Nephron (organoid): ENCODE results near the gene SNRPB.

Experiments used
- H3K27ac Mint-ChIP-seq, 3 experiments: 2 replicates each; pipeline ENCODE4 v1.8.0; 2020; ENCODE audit warnings: mixed read lengths in 3 of 3, mild to moderate bottlenecking in 2 of 3, moderate library complexity in 1 of 3
- H3K27me3 Mint-ChIP-seq: 2 replicates; pipeline ENCODE4 v1.8.0; 2021; ENCODE audit warnings: low read depth, mild to moderate bottlenecking, moderate library complexity, mixed read lengths
- H3K36me3 Mint-ChIP-seq: 2 replicates; pipeline ENCODE4 v1.8.0; 2020; ENCODE audit warnings: low read depth, mixed read lengths
- H3K4me1 Mint-ChIP-seq: 2 replicates; pipeline ENCODE4 v1.8.0; 2020; ENCODE audit warnings: mixed read lengths
- H3K4me3 Mint-ChIP-seq, 3 experiments: 2 replicates each; pipeline ENCODE4 v1.8.0; 2020; ENCODE audit warnings: mild to moderate bottlenecking in 3 of 3, mixed read lengths in 3 of 3, moderate library complexity in 2 of 3
- H3K9me3 Mint-ChIP-seq: 2 replicates; pipeline ENCODE4 v1.8.0; 2020; ENCODE audit warnings: mixed read lengths
- TF ChIP-seq, protein P1 (sequence below), 3 experiments: fragments of 200-600 bp; sonication (generic); IDR thresholded peaks; one replicate each; pipeline ENCODE4 v1.5.0; 2021; ENCODE audit warnings: antibody characterized with exemption in 3 of 3; ENCODE audit not compliant: unreplicated experiment in 3 of 3

SNRPB gene

DNA sequence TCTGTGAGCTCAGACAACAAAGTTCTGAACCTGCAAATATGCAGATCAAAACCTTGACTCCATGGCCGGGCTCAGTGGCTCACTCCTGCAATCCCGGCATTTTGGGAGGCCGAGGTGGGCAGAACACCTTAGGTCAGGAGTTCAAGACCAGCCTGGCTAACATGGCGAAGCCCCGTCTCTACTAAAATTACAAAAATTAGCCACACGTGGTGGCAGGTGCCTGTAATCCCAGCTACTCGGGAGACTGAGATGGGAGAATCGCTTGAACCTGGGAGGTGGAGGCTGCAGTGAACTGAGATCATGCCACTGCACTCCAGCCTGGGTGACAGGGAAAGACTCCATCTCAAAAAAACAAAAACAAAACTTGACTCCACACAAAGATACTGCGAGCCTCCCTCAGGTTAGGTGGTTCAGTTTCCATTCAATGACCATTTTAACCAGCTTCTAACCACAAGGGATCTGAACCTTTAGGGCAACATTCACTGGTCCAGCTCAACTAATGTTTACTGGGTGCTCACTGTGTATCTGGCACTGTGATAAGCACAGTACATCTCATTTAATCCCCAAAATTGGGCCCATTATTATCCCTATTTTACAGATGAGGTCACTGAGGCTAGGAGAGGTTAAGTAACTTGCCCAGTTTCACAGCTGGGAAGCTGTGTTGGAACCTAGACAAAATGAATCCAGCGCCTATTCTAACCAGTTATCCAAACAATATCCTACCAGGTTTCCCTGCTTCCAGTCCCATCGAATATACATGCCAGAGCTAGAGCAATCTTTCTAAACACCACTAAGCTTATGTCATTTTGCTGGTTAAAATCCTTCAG is 1.8 kb downstream of the SNRPB start:
- Mint-ChIP-seq H3K27ac (peak overlapping the region in 1 of 3 experiments; percentile 99), H3K4me1 (peaks cover 35% of the 10 kb centered on the region), H3K9me3 (no peaks in the 10 kb centered on the region), H3K27me3 (no peaks in the 10 kb centered on the region), H3K36me3 (peaks cover 59% of the 10 kb centered on the region), H3K4me3 (peak overlapping the region; percentile 99 to 100 (median 99))
- TF ChIP-seq, protein P1, sequence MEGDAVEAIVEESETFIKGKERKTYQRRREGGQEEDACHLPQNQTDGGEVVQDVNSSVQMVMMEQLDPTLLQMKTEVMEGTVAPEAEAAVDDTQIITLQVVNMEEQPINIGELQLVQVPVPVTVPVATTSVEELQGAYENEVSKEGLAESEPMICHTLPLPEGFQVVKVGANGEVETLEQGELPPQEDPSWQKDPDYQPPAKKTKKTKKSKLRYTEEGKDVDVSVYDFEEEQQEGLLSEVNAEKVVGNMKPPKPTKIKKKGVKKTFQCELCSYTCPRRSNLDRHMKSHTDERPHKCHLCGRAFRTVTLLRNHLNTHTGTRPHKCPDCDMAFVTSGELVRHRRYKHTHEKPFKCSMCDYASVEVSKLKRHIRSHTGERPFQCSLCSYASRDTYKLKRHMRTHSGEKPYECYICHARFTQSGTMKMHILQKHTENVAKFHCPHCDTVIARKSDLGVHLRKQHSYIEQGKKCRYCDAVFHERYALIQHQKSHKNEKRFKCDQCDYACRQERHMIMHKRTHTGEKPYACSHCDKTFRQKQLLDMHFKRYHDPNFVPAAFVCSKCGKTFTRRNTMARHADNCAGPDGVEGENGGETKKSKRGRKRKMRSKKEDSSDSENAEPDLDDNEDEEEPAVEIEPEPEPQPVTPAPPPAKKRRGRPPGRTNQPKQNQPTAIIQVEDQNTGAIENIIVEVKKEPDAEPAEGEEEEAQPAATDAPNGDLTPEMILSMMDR (IDR thresholded peaks at IDR 0.05; ENCODE audit: unreplicated experiment in 3 of 3), result no peak

DNA sequence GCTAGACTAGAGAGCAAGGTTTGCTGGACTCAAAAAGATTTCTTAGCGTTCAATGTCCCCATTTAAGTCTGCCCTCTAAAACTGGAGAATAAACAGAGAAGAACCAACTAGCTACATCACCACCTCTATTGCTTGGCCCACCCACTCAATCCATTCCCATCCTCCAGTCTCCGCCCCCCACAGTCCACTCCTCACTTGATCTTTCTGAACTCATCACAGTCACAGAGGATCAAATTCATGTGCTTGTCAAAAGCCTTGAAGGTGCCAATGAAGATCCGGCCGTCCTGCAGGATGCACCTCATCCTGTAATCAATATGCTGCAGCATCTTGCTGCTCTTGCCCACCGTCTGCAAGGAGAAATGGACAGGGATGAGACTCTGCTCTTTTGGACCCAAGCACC is 3.2 kb downstream of the SNRPB start:
- H3K27ac Mint-ChIP-seq, result peak overlapping the region in 1 of 3 experiments; percentile 7
- TF ChIP-seq, protein P1 (IDR thresholded peaks at IDR 0.05; ENCODE audit: unreplicated experiment in 3 of 3), result no peak
- no peaks in the 10 kb centered on the region for H3K9me3 Mint-ChIP-seq
- H3K4me3 Mint-ChIP-seq, result peak overlapping the region; percentile 99 to 100 (median 99)
- H3K27me3 Mint-ChIP-seq, result no peaks in the 10 kb centered on the region
- peaks cover 65% of the 10 kb centered on the region for H3K36me3 Mint-ChIP-seq
- peaks cover 35% of the 10 kb centered on the region for H3K4me1 Mint-ChIP-seq

DNA sequence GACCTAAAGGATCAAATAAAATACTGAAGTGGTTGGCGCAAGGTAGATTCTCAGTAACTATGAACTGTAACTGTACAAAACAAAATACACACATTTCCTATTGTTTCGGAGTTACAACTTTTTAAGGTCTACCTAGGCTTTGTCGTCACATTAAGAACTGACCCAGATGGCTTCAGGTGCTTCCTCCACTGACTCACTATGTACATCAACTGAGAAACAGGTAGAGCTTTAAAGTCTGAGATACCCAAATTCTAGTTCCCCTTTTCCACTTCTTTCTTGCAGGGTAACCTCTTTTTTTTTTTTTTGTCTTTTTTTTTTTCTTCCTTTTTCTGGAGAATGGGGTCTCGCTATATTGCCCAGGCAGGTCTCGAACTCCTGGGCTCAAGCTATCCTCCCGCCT is 5.5 kb downstream of the SNRPB start:
- Mint-ChIP-seq H3K36me3 (peaks cover 82% of the 10 kb centered on the region), H3K9me3 (no peaks in the 10 kb centered on the region), H3K4me1 (peaks cover 24% of the 10 kb centered on the region), H3K4me3 (no peak overlapping the region), H3K27ac (no peak overlapping the region), H3K27me3 (no peaks in the 10 kb centered on the region)
- TF ChIP-seq, protein P1 (IDR thresholded peaks at IDR 0.05; ENCODE audit: unreplicated experiment in 3 of 3), result no peak

DNA sequence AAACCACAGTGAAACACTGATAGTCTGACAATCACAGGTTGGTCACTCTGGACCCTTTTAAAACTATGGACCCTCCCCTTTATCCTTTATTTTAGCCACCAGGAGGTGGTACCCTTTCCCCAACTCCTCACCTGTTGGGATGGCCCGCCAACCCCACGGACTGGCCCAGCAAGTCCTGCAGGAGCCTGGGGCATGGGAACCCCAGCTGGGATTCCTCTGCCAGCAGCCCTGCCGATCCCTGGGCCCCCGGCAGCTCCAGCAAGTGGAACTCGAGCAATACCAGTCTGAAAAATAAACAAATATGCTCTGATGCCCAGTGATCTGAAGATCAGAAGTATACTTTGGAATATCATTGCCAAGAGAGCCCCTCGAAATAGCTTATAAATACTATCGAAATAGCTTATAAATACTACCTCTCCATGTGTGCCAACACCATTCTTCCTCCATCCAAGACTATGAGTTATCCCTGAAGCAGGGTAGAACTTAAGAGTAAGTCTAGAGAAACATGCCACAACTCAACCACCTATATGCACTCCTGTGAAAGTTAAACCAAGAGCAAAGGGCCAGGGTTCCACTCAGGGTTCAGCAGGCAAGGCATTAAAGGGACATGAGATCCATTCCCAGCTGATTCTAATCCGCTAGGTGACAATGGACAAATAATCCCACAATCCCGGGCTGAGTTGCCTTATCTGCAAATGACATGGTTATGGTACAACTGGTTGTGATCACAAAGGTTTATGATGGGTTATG is 6.8 kb downstream of the SNRPB start:
- no peak overlapping the region for H3K27ac Mint-ChIP-seq
- H3K4me3 Mint-ChIP-seq, result no peak overlapping the region
- peaks cover 14% of the 10 kb centered on the region for H3K4me1 Mint-ChIP-seq
- H3K9me3 Mint-ChIP-seq, result no peaks in the 10 kb centered on the region
- TF ChIP-seq, protein P1 (IDR thresholded peaks at IDR 0.05; ENCODE audit: unreplicated experiment in 3 of 3), result no peak
- H3K27me3 Mint-ChIP-seq, result no peaks in the 10 kb centered on the region
- peaks cover 90% of the 10 kb centered on the region for H3K36me3 Mint-ChIP-seq

DNA sequence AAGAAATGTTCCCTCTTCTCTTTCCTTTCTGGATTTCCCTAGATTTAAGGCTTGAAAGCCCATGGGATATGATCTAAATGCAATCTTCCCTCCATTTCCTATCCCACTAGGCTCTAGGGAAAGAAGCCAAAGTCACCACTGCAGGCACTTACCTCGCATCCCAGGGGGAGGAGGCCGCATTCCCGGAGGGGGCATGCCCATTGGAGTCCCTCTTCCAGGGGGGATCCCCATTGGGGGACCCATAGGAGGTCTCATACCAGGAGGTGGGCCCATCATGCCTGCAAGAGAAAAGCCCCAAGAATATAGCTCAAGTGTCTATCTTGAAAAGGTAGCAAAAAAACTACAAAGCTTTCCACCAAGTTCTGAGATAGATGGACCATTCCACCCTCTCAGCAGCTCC is 8.1 kb downstream of the SNRPB start:
- Mint-ChIP-seq H3K4me1 (peaks cover 3% of the 10 kb centered on the region), H3K27ac (no peak overlapping the region), H3K4me3 (no peak overlapping the region), H3K9me3 (no peaks in the 10 kb centered on the region), H3K36me3 (peaks cover 87% of the 10 kb centered on the region), H3K27me3 (no peaks in the 10 kb centered on the region)
- TF ChIP-seq, protein P1 (IDR thresholded peaks at IDR 0.05; ENCODE audit: unreplicated experiment in 3 of 3), result no peak
